HG03108 (cell line): ENCODE measurements around the gene RGPD6.
"Not testable (repeated sequence)": the region's sequence is repeated elsewhere in the genome, so short reads cannot be mapped to it uniquely, and the experiment has no call there.

Experiments
- ATAC-seq: cut with Tn5 transposase; IDR thresholded peaks from one replicate; pipeline ENCODE4 v1.9.1; 2021; ENCODE audit warnings: moderate library complexity; ENCODE audit not compliant: unreplicated experiment

The RGPD6 gene

GRCh38 chr2:110576763-110577416, at the start of gene RGPD6:
Gene RGPD6, minus strand, starts transcription at chr2:110577222. Its CDS starts 198 bp downstream, at chr2:110577024.
- ATAC-seq = peak; percentile 99

- ATAC-seq = not testable (repeated sequence)
These were observed 42.4 kb upstream of the RGPD6 start for GRCh38 chr2:110619326-110619939.

- not testable (repeated sequence) for ATAC-seq
These were observed 36.9 kb upstream of the RGPD6 start for GRCh38 chr2:110613927-110614326.

GRCh38 chr2:110610613-110611250, 33.7 kb upstream of the RGPD6 start:
- ATAC-seq = not testable (repeated sequence)

- not testable (repeated sequence) for ATAC-seq
These were observed 33.0 kb upstream of the RGPD6 start for GRCh38 chr2:110609843-110610612.

- ATAC-seq = not testable (repeated sequence)
These were observed 31.9 kb upstream of the RGPD6 start for GRCh38 chr2:110608788-110609502.

GRCh38 chr2:110605057-110605456, 28.0 kb upstream of the RGPD6 start:
- ATAC-seq = not testable (repeated sequence)

- ATAC-seq = not testable (repeated sequence)
These were observed 27.0 kb upstream of the RGPD6 start for GRCh38 chr2:110603917-110604591.

GRCh38 chr2:110602139-110602538, 25.1 kb upstream of the RGPD6 start:
- not testable (repeated sequence) for ATAC-seq

DNA sequence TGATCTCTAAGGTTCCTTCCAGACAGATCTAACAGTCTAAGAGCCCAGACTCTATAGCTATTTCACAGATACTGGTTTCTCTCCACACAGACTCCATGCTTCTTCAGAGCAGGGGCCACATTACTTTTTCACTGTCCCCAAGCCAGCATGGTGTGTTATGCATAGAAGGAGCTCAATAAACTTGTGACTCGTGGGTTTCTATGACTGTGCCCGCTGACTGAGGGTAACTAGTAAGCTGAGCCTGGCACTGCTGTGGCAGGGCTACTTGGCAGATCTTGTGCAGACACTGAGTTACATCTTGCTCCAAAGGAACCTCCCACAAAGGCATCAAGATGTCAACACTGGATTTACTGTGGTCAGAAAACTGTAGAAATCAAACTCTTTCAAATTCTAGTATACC, 15.0 kb upstream of the RGPD6 start:
- ATAC-seq = not testable (repeated sequence)

GRCh38 chr2:110589677-110590330, 12.8 kb upstream of the RGPD6 start:
- ATAC-seq = not testable (repeated sequence)

GRCh38 chr2:110588520-110588919, 11.5 kb upstream of the RGPD6 start:
- ATAC-seq = not testable (repeated sequence)

DNA sequence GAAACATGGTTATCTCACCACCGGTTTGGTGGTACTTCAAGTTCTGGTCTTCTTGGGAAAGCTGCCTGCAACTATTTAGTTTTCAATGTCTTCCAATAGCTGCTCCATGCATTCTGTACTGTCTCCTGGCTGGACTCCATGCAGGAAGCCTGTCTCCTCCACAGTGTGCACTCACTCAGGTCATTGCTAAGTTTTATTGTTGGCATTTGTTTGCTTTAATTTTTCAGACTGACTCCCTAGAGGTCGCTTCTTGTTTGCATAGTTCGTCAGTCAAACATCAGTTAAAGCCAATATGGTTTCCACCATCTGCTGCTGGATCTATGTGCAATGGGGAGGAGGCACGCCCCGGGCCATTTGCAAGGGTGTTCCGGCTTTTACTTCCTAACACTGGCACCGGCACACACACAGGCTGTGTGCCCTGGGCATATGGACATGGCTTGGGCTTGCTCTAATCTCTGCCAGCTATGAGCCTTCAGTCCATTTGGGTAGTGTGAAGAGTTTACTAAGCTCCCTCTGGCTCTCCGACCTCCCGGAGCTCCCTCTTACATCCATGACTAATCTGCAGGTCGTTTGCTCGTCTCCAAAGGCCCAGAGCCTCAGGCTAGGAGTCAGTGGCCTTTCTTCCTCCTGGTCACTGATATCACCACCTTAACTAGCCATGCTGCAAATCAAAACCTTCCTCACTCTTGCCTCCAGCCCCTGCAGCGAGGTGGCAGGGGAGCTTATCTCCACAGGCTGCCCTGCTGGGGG, 2.4 kb upstream of the RGPD6 start:
- ATAC-seq = not testable (repeated sequence)

- not testable (repeated sequence) for ATAC-seq
These were observed 1.4 kb upstream of the RGPD6 start for GRCh38 chr2:110578429-110578828.

- ATAC-seq = peak; percentile 86
These were observed 77.2 kb downstream of the RGPD6 start for GRCh38 chr2:110499755-110500377.

DNA sequence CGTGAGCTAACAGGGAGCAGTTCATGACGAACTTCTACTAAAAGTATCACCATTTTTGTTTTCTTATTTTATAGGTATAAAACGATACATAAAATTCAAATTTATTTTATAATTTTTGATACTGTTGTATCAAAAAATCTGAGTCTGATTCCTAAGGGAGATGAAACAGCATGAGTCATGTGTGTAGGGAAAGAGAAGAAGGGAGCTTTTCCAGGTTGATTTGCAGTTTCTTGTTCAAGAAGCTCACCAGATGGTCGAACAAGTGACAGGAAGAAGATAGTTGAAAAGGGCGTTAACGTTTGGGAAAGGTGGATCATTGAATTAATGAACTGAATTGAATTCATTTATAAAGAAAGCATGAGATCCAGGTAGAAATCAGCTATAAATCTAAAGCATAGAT, 81.0 kb downstream of the RGPD6 start:
- ATAC-seq = not testable (repeated sequence)

DNA sequence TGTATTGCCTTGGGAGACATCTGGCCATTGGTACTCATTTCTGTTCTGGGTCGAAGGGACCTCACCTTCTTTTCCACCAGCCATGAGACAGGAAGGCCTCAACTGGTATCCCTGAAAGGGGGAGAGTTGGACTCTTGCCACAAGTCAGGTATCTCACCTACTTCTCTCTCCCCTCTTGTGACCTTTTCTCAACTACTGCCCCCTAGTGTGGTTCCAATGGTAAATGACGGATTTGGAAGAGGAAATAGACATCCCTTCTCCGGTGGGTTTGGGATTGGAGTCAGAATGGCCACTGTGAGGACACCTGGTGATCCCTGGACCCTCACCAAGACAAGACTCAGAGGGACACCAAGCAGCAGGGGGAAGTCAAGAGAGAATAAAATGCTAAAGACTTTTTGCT, 82.5 kb downstream of the RGPD6 start:
- ATAC-seq = not testable (repeated sequence)

DNA sequence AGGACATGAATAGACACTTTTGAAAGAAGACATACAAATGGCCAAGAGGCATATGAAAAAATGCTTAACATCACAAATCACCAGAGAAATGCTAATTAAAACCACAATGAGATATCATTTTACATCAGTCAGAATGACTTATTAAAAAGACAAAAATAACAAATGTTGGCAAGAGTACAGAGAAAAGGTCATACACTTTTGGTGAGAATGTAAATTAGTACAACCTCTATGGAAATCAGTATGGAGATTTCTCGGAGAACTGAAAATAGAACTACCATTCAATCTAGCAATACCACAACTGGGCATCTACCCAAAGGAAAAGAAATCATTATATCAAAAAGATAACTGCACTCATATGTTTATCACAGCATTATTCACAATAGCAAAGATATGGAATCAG, 88.0 kb downstream of the RGPD6 start:
- not testable (repeated sequence) for ATAC-seq
